Keratinocyte (primary cell): ENCODE results near the gene EDA.
"Not testable (repeated sequence)": the region's sequence is repeated elsewhere in the genome, so short reads cannot be mapped to it uniquely, and the experiment has no call there.

Source experiments
- CTCF ChIP-seq, 3 experiments: IDR thresholded peaks in 1 of 3; conservative IDR thresholded peaks in 1 of 3; optimal IDR thresholded peaks in 1 of 3; 2 replicates in 2 of 3; 3 replicates in 1 of 3; pipeline versions ENCODE3 to v1.5.1; 2011; ENCODE audit warnings: low read length in 3 of 3, mild to moderate bottlenecking in 3 of 3, moderate library complexity in 2 of 3, control low read depth in 1 of 3, inconsistent platforms in 1 of 3; ENCODE audit not compliant: insufficient read depth in 2 of 3; ENCODE audit errors: extremely low read depth in 1 of 3
- EZH2 ChIP-seq: IDR thresholded peaks from one replicate; pipeline ENCODE4 v1.6.1; 2012; ENCODE audit warnings: inconsistent platforms, mild to moderate bottlenecking, low read length, moderate library complexity

- not testable (repeated sequence) for TF ChIP-seq CTCF (optimal IDR thresholded peaks at IDR 0.05 in 1 of 3, IDR thresholded peaks at IDR 0.05 in 1 of 3, conservative IDR thresholded peaks at IDR 0.05 in 1 of 3; ENCODE audit: extremely low read depth in 1 of 3, insufficient read depth in 2 of 3, low read length in 3 of 3); EZH2
Observed at GRCh38 chrX:69859999-69860398, 244.1 kb downstream of the EDA start.
